Inferior parietal cortex (tissue), 1 donor: Measurements from ENCODE around the gene SFI1.
"Not testable (repeated sequence)": the region's sequence is repeated elsewhere in the genome, so short reads cannot be mapped to it uniquely, and the experiment has no call there.

Source experiments
- DNase-seq: peaks from one replicate; pipeline ENCODE4 v3.0.0-alpha.2; 2016; ENCODE audit errors: extremely low spot score

Gene SFI1

DNA sequence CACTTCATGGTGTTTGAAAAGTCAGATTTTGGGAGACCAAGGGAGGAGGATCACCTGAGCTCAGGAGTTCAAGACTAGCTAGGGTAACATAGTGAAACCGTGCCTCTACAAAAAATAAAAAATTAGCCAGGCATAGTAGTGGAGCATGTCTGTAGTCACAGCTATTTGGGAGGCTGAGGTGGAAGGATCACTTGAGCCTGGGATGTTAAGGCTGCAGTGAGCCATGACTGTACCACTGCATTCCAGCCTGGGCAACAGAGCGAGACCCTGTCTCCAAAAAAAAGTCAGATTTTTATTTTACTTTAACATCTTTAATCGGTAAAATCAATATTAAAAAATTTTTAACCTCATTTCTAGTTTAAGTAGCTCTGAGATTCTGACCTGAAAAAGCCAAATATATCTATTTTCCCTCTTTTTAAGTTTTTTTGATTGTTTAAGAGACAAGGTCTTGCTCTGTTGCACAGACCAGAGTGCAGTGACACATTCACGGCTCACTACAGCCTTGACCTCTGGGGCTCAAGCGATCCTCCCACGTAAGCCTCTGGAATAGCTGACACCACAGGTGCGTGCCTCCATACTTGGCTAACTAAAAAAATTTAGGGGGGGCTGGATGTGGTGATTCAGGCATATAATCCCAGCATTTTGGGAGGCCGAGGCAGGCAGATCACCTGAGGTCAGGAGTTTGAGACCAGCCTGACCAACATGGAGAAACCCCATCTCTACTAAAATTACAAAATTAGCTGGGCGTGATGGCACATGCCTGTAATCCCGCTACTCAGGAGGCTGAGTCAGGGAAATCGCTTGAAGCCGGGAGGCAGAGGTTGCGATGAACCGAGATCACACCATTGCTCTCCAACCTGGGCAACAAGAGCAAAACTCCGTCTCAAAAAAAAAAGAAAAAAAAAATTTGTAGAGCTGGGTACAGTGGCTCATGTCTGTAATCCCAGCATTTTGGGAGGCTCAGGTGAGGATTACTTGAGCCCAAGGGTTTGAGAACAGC is 48.4 kb downstream of the SFI1 start:
- DNase-seq: no peak

DNA sequence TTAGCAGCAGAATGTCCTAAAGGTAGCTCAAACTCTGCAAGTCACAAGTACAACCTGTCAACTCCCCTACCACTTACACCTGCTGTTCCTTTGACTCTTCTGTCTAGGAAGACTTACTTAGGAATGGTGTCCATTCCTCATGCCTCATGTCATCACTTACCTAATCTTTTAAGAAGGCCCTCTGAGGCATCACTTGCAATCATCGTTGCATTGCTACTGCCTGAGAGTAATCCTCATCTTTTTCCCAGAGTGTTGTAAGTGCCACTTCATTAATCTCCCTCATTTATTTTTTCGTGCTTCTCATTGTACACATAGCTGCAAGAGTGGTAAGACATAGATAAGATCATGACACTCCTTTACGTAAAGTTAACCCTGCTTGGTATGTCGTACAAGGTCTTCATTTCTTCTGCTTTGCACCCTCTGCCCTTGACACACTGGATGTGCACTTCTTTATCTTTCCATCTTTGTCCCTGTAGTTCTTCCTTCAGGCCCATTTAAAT is 54.6 kb downstream of the SFI1 start:
- no peak for DNase-seq

DNA sequence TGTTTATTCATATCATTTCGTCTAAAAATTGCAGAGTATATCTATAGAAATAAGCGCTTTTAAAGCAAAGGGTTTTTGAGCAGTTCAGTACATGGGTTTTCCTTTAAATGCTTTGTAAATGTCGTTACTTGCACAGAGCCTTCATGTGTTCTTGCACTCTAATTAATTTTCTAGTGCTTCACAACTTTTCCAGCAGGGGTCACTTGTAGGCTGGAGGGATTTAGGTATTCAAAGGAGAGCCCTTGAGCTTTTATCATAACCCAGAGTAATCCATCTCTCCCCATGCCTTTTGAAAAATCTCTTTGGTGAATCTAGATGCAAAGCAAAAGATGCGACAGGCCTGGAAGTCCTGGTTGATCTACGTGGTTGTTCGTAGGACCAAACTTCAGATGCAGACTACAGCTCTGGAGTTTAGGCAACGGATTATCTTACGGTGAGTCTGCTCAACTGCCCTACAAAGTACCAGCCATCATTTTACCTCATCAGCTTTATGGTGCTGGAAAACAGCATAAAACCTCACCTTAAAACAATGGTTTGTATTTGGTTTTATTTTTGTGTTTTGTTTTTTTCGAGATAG is 60.4 kb downstream of the SFI1 start:
- peak; percentile 71 for DNase-seq

GRCh38 chr22:31558546-31558945 is 62.2 kb downstream of the SFI1 start:
- DNase-seq: not testable (repeated sequence)

DNA sequence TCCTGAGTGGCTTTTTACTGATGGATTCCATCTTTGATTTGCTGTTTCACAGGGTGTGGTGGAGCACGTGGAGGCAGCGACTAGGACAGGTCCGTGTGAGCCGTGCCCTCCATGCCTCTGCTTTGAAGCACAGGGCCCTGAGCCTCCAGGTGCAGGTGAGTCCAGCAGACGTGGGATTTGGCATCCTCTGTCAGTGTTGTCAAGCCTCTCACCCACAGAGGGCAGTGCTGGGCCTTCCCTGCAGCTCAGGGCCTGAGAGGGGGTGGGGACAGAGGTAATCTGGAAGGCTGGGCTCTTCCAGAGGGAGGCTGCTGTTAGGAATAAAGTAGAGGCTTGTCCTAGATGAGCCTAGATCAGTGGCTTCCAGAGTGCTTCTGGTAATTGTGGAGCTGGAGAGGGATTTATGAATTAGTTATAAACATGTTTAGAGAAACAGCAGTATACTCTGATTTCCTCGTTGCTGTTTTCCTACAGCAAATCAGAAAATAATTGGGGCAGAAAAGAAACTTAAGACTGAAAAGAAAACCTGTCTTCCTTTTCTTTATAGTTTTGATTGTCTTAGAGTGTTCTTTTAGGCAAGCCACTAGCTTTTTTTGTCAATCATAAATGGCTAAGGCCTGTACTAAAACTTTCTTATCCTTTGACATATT is 65.0 kb downstream of the SFI1 start:
- peak; percentile 71 for DNase-seq

DNA sequence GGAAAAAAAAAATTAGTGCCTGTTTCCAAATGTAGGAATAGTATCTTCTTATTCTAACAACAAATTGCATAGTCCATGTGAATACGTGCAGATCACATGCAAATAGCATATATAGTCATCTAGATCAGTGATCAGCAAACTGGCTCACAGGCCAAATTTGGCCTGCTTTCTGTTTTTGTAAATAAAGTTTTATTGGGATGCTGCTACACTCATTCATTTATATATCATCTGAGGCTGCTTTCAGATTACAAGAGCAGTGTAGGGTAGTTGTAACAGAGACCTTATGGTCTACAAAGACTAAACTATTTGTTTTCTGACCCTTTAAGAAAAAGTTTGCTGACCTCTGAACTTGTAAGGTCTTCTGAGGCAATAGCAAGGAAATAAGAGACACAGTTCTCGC is 65.6 kb downstream of the SFI1 start:
- DNase-seq: no peak

DNA sequence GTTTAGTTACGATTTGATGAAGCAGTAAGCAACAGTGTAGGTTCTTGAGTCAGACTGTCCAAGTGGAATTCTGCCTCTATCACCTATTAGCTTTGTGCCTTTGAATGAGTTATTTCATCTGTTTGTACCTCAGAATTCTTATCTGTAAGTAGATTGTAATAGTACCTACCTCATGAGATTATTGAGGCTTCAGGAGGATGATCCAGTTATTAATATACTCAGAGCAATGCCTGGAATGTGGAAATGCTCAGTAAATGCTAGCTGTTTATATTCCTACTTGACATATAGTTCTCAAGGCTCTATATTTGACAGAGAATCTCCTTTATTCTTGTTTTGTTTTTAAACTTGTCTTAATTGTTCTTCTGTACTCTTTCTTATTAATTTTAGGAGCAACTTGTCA is 70.1 kb downstream of the SFI1 start:
- DNase-seq: no peak

GRCh38 chr22:31567196-31567595 is 70.9 kb downstream of the SFI1 start:
- no peak for DNase-seq

- DNase-seq: no peak
Measured at GRCh38 chr22:31567702-31568101, 71.4 kb downstream of the SFI1 start.

- no peak for DNase-seq
Measured at GRCh38 chr22:31569126-31569525, 72.8 kb downstream of the SFI1 start.

- DNase-seq: no peak
Measured at GRCh38 chr22:31572939-31573338, 76.6 kb downstream of the SFI1 start.

DNA sequence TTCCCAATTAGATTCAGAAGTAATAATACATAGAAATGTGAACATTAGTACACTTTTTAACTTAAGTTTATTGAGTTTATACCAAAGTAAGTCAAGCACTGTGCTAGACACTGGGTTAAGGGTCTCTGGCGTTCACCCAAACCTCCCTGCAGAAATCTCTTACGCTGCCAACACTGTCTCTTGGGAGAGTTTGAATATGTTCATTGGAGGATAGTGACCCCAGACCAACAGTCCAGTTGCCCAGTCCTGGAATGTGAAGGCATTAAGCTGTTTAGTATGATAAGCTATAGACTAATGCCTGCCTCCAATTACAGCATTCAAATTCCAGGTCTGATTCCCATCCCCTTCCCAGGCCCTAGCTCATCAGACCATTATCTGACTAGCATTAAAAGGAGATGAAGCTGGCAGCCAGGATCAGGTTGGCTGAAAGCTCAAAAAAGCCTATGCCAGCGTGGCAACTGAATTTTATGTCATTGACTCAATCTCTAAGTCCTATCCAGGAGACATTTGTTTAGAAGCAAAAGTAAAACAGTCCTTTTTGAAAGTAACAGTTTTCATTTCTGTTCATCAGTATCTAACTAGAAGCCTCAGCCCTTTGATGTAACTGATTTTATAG is 77.8 kb downstream of the SFI1 start:
- DNase-seq: no peak

DNA sequence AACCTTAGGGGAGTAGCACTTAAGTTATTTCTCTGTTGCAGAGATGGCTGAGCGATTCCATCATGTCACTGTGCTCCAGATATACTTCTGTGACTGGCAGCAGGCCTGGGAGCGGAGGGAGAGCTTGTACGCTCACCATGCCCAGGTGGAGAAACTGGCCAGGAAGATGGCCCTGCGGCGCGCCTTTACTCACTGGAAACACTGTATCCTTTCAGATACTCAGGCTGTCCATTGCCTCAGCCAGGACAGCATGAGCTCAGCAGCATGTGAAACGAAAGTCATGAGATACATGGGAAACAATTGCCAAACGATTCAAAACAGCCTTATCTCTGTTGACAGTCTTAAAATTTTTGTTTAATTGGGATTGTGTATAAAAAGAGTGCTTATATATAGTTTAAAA is 78.9 kb downstream of the SFI1 start:
- DNase-seq: peak; percentile 32

- peak; percentile 27 for DNase-seq
Measured at GRCh38 chr22:31577711-31578110, 81.4 kb downstream of the SFI1 start.

DNA sequence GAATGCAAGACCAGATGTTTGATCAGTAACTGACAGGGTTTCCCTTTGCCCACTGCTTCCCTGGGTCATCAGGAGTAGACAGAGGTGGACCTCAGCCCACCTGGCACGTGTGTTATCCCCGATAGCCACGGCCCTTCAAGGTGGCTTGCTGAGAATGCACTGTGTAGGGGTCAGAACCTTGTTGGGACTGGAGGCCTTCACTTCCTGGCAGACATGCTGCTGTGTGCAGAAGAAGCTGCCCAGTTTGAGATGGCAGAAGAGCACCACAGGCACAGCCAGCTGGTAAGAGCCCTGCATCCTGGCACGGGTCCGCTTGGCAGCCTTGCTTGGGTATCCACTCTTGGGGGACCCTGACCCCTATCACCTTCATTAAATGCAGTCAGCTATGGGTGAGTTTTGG is 81.8 kb downstream of the SFI1 start:
- no peak for DNase-seq

DNA sequence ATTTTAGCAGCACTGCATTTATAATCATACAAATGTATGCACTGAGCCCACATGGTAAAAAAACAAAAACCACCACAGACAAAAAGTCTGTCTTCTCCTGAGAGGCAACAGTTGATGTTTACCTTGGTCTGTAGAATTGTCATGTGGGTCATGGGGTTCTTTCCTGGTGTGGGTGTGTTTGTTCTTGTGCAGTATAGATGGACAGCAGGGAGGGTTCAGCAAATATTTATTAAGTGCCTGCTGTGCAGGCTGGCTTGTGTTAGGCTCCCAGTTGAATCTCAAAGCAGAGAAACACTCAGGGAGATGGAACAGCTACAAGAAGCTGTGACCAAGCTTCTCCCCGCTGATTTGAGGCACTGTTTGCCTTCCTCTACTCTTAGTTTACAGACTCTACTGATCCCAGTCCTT is 83.5 kb downstream of the SFI1 start:
- DNase-seq: no peak

GRCh38 chr22:31583861-31584485 is 87.6 kb downstream of the SFI1 start:
- no peak for DNase-seq

GRCh38 chr22:31584804-31585160 is 88.4 kb downstream of the SFI1 start:
- DNase-seq: no peak

DNA sequence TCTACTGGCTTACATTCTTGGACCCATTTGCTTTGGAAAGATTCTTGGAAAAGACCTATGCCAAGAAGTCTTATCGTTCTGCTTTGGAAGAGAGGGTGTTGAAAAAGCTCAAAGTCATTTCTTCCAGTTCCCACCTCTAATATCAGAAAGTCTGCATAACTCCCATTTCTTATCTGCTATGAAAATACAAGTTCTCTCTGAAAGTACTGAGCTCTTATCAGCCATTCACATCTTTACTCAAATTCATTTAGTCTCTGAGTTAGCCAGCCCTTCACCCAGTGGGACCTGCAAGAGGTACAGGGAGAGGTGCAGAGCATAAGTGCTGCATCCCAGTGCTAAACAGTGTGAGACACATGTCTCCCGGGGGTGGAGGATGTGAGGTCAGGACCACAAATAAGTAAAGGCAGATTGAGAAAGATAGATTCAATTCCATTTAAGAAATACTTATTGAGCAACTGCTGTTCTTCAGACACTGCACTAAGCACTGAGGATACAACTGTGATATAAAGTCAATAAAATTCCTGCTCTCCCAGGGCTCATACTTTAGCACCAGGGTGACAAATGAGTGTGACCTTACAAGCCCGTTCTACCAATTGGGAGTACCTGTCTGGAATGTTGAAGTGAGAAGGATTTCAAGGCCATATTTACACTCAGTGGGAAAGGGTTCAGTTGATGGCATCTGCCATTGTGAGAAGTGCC is 89.0 kb downstream of the SFI1 start:
- no peak for DNase-seq

DNA sequence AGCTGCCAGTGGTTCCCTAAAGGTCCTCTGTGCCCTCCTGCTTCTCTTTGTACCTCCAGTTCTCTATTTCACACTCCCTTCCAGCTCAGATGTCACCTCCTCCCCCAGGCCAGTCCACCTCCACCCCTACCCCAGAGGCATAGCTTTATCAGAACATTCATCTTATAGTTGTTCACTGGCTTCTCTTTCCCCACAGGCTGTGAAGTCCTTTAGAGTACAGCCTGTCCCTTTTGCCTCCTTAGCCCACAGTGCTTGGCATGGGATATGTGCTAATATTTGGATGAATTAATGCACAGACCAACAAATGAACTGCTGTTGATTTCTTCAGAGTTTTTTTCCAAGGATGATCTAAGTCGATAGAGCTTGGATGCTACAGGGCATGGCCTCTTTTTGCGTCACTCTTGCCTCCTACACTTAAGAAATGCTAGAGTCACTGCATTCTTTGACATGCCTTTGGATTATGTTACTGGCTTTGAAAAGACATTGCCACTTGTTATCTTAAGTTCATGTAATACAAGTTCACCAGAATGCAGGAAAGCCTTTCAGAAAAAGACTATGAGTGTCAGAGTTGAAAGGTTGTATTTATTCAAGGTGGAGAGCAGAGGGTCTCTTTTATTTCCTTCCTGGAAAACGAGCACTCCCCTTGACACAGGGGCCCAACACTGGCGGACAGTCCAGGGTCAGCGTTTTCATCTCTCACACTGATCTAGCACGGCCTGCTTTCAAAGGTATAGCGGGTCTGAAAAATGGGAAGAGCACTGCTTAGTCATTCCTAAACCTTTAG is 90.0 kb downstream of the SFI1 start:
- no peak for DNase-seq
